ENCODE measurements around the gene TXNDC2.

TXNDC2 gene

DNA sequence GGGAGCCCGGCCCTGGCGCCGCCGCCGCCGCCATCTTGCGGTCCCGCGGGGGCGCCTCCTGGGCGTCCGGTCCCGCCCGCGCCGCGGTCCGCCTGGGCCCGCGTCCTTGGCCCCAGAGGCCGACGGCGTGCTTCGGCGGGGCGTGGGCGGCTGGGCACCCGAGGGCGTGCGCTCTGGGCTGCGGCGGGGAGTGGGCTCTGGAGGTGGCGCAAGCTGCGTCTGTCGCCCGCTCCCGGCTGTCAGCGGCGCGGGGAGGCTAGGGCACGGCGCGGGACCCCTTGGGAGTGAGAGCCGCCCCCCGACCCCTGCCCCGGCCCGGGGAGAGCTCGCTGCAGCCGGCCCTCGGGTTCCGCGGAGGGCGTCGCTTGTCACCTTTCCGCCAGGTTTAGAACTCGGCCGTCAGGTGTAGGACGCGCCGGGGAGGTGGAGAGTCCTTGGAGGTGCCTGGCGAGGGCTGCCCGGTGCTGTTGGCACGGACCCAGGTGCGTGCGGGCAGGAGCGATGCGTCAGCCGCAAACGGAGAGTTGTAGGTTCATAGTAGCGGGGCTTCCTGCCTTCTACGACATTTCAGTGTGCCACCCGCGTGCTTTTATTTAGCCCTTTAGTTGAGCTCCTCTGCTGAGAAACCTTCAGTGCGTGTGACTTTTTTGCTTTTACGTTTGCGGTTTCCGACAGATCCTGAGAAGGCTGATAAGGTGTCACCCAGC lies 29.0 kb downstream of the TXNDC2 start:
- peak in 1 of 2 donors; percentile 14 for DNase-seq

- no peak for DNase-seq
These were observed 29.7 kb downstream of the TXNDC2 start for GRCh38 chr18:9915291-9916076.

DNA sequence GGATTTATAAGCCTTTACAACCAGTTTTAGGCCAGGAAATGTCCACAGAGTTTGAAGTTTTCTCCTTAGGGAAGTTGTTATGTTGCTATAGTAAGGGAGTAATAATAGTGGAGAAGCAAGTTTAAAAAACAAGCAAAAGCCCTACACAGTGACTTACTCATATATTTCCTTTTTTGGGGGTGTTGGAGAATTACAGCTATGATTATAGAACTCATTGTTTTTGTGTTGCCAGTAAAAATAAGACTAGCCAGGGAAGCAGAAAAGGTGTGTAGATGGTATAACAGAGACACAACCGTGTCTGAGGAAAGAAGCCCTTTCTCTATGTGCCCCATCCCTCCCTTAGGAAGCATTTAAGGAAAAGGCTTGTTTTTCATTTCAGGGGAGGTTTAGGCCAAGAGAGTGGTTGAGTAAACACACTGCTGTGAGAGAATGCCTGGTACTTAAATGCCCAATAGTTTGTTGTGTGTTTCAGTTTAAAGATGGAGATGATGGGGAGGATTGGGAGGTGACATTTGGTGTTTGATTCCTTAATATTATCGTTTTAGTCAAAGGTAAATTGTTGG lies 30.4 kb downstream of the TXNDC2 start:
- DNase-seq, result no peak

- no peak for DNase-seq
These were observed 31.0 kb downstream of the TXNDC2 start for GRCh38 chr18:9916808-9917207.

- DNase-seq, result no peak
These were observed 32.4 kb downstream of the TXNDC2 start for GRCh38 chr18:9918016-9918680.

DNA sequence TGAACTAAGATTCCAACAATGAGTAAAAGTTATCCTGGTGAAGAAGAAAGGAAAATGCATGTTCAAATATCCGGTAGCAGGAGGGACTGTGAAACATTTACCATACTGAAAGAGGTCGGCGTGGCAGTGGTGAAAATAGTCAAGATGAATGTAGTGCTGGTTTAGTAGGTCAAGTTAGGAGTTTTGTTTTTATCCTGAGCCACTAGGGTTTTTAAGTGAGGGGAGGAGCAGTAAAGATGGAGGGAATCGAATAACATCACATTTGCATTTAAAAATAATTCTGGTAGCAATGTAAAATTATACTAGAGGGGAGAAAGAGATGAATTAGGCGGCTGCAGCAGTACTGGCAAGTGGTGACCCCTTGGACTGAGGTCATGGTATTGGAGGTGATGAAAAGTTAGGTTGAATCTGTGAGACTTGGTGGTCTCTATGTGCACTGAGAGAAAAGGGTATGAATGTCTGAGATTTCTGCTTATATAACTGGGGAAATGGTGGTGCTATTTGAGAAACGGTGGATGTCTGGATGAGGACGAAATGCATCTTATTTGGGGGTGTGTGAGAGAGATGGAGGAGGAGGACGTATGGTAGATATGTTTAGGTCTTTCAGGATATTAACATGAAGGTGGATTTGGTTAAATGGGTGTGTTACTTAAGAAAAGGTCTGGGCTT lies 33.9 kb downstream of the TXNDC2 start:
- DNase-seq, result no peak

DNA sequence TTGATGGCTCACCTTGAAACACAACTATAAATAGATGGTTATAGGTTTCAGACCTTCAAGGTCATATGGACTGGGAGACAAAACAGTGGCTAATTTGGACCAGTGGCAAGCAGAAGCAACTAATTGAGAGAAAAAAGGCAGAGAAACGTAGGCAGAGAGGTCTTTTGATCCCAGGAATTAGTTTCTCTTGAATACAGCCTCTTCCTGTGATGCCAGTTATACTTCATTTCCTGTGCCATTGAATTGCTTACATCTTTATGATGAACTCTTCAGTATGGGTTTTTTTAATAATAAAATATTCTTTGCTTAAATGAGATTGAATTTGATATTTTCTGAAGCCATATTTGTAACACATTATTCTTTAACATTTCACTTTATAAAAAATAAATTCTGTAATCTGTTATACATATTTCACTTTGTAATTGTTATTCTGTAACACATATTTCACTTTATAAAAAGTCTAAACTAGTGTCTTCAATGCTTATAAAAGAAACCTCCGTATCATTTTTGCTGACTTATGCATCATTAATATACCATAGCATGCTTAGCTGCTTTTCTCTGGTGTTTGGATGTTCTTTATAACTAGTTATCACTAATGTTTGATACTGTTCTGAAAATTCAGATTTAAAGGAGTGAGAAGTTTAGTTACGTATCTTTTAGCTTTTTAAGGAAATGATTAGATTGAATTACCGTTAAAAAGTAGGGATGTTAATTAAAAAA lies 37.0 kb downstream of the TXNDC2 start:
- DNase-seq, result no peak

DNA sequence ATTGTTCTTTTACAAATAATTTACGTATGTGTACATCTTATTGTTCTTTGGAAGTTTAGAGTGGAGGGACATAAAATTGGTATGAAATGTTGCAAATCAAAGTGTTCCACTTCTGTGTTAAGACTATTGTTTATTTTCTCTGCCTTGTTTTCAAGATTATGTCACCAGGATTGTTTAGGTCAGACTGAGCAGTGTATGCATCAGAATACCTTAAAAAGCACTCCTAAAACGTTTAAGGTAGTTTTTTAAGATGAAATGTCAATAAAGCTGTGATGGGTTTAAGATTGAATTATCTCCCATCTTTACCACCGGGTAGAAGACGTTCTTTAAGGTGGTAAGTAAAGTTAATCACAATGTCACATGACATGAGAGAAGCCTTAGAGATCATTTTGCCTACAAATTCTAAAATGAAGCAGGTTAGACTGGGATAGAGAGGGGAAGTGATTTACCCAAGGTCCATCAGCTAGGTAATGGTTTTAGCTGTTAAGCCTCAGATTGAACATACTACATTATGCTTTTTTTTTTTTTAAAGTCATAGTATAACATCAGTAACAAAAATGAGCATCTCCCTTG lies 38.7 kb downstream of the TXNDC2 start:
- no peak for DNase-seq

DNA sequence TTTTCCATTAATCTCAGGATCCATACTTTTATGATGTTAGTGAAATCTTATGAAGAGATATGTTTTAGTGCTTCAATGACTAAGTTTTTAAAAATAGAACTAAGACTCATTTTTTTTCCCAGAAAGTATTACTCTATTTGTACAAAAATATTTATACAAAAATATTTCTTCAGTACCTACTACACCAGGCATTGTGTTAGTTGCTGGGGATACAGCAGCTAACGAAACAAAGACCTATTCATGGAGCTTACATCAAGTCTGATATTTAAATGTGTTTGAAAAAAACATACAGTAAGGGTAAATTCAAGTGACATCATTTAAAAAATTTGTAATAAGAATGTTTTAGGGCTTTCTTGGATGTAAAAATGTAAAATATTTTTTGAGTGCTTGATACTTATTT lies 39.6 kb downstream of the TXNDC2 start:
- peak in 1 of 2 donors; percentile 37 for DNase-seq

DNA sequence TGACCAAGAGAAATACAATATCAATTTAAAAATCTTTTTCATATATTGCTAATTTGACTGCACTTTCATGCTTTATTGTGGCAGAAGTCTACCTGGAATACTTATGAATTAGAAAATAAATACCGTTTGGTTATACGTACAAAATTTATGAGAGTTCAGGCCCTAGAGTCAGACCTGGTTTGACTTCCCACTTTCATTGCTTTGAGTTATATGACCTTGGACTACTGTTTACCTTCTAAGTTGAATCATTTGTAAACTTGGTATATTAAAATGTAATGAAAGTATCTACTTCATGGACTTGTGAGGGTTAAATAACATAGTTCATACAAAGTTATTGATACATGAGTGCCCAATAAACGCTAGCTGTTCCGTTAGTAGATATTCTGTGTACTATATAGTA lies 40.0 kb downstream of the TXNDC2 start:
- no peak for DNase-seq

DNA sequence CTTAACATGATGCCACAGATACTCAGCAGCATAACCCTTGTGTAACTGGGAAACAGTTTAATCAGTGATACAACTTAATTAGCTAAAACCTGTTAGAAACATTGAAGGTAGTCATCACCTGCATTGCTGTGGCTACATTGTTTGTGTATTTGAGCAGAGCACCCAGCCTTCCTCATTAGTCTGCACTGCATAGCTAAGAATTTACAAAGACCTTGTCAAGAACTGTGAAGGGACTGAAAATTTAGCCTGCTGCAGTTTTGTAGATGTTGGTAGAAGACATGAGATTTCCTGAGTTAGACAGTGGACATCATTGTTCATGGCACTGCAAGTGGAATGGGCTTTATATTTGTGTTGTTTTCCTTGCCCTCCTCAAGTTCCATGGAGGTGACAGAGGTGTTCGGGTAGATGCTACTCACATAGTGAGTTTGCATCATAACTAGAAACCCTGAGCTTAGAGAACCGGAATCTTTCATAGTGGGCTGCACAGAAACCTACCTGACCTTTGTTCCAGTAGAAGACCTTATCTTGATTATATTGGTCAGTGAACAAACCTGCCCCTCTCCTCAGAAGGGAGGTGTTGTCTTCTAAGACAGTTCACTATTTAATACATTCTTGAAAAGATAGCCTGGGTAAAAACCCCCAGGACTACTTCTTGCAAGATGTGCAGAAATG lies 40.6 kb downstream of the TXNDC2 start:
- DNase-seq, result no peak

GRCh38 chr18:9926977-9927376 lies 41.2 kb downstream of the TXNDC2 start:
- no peak for DNase-seq

GRCh38 chr18:9927392-9928063 lies 41.8 kb downstream of the TXNDC2 start:
- no peak for DNase-seq

- DNase-seq, result no peak
These were observed 43.0 kb downstream of the TXNDC2 start for GRCh38 chr18:9928646-9929259.

DNA sequence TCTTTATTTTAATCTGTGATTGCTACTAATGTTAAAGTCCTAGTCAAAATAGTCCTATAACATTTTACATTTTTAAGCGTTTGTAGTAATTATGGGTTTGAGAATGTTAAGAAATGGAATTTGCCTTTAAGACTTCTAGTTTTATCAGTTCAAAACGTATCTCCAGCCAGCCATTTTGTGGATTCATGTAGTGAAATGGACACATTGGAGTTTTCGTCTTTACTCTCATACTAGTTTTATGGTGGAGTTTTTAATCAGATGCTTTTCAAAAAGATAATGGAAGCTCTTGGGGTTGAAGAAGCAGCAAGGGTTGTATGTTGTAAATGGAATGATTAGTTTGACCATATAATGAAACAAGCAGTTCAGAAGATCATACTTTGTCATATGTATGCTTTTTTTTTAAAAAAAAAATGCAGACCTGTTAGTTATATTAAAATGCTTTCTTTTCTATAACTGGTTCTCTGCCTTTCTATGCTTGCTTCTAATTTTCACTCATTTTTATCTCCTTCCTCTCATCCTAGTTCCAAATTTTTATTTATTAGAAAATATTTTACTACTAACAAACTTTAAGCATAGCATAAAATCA lies 44.6 kb downstream of the TXNDC2 start:
- no peak for DNase-seq

DNA sequence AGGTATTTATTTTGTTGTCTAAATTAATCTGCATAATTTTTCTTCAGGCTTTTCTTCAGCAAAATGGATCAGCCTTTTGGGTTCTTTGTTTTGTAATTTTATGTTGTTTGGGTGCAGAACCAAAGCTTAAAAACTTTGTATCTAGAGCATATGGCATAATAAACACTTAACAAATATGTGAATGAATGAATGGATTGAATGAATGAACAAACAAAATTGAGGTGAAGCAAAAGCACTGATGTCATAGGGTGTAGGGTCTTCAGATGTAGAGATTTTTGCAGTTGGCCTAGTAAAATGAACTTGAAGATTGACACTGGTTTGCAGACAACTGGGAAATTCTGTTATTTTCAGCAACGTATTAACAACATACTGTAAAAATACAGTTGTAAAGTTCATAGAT lies 45.4 kb downstream of the TXNDC2 start:
- no peak for DNase-seq

- no peak for DNase-seq
These were observed 45.9 kb downstream of the TXNDC2 start for GRCh38 chr18:9931678-9932077.

DNA sequence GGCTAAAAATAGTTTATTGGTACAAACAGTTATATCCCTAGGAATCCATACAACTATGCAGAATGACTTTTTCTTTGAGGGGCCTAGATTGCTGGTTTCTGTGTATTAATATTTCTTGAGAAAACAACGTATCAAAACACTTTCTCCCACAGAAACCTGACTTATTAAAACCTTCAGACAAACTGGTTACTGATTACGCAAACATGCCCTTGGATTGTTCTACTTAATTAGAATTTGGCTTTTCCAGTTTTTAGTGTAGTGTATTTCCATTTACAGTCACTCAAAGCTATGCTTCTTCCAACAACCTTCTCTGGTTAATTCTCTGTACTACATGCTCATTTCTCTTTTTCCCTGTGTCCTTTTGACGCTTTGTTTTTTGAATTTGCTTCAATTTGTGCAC lies 48.1 kb downstream of the TXNDC2 start:
- DNase-seq, result no peak

DNA sequence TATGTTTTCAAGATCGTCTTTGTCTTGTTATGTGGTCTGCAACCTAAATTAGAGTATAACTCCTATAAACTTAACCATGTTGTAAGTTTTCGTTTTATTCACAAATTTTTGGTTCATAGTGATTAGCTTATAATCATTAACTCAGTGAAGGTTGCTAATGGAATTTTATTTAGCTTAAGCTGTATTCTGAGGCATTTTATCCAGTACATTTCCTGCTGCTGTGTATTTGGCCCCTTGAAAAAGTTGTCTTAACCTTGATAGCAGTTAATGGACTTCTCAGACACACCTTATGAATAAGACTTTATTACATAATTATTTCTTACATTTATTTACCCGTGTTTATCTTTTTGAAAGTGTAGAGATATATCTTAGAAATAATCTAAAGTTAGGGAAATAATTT lies 48.5 kb downstream of the TXNDC2 start:
- no peak for DNase-seq

Data from hippocampal formation (tissue), 2 donors.